Hepatocyte (in vitro differentiated cells): ENCODE data around the gene NUPR2.

ENCODE experiments used
- CTCF ChIP-seq: fragments of 200-600 bp; sonication (generic); IDR thresholded peaks from 2 replicates; pipeline ENCODE4 v1.5.1; 2016; ENCODE audit warnings: antibody characterized with exemption, mild to moderate bottlenecking; ENCODE audit not compliant: poor library complexity
- EZH2 ChIP-seq: fragments of 200-600 bp; sonication (generic); IDR thresholded peaks from 2 replicates; pipeline ENCODE4 v1.6.1; 2016; ENCODE audit warnings: antibody characterized with exemption, mild to moderate bottlenecking, borderline replicate concordance
- EZH2phosphoT487 ChIP-seq: fragments of 200-600 bp; sonication (generic); IDR thresholded peaks from one replicate; pipeline ENCODE4 v1.6.1; 2018; ENCODE audit warnings: antibody characterized with exemption, mild to moderate bottlenecking, low read depth, moderate library complexity; ENCODE audit not compliant: unreplicated experiment, severe bottlenecking

GRCh38 chr7:56105508-56105907 is 10.7 kb downstream of the NUPR2 start:
- TF ChIP-seq CTCF (no peak), EZH2phosphoT487 (no peak), EZH2 (no peak)
